ENCODE results near the gene NIPSNAP3A. TPM values are rescaled to one million over a fixed set of nuclear protein-coding genes. Genes with fewer than 3 reads are reported as not detected.

Gene NIPSNAP3A
- total RNA-seq, 1 donor from 2014 or later = 28.0 TPM

DNA sequence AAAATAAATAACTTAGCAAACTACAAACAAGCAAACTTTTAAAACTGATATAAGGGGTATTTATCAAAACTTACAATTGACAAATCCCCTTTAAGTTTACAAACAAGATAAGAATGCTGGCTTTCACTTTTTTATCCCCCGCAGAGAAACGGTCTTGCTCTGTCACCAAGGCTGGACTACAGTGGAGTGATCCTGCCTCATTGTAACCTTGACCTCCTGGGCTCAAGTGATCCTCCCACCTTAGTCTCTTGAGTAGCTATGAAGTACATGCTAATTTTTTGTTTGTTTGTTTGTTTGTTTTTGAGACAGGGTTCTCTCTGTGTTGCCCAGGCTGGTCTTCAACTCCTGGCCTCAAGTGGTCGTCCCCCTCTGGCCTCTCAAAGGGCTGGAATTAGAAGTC, 9.0 kb upstream of the NIPSNAP3A start:
- Mint-ChIP-seq H3K4me3 (ENCODE audit: unreplicated experiment) (no peak overlapping the region), H3K4me1 (ENCODE audit: low read depth, unreplicated experiment) (no peaks in the 10 kb centered on the region), H3K27ac (ENCODE audit: unreplicated experiment) (no peak overlapping the region), H3K27me3 (ENCODE audit: unreplicated experiment) (peaks cover 2% of the 10 kb centered on the region), H3K9me3 (ENCODE audit: unreplicated experiment) (no peaks in the 10 kb centered on the region), H3K36me3 (ENCODE audit: unreplicated experiment) (no peaks in the 10 kb centered on the region)
- DNase-seq = no peak
- TF ChIP-seq, protein P1, sequence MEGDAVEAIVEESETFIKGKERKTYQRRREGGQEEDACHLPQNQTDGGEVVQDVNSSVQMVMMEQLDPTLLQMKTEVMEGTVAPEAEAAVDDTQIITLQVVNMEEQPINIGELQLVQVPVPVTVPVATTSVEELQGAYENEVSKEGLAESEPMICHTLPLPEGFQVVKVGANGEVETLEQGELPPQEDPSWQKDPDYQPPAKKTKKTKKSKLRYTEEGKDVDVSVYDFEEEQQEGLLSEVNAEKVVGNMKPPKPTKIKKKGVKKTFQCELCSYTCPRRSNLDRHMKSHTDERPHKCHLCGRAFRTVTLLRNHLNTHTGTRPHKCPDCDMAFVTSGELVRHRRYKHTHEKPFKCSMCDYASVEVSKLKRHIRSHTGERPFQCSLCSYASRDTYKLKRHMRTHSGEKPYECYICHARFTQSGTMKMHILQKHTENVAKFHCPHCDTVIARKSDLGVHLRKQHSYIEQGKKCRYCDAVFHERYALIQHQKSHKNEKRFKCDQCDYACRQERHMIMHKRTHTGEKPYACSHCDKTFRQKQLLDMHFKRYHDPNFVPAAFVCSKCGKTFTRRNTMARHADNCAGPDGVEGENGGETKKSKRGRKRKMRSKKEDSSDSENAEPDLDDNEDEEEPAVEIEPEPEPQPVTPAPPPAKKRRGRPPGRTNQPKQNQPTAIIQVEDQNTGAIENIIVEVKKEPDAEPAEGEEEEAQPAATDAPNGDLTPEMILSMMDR (IDR thresholded peaks at IDR 0.05; ENCODE audit: partially characterized antibody, unreplicated experiment) = no peak

DNA sequence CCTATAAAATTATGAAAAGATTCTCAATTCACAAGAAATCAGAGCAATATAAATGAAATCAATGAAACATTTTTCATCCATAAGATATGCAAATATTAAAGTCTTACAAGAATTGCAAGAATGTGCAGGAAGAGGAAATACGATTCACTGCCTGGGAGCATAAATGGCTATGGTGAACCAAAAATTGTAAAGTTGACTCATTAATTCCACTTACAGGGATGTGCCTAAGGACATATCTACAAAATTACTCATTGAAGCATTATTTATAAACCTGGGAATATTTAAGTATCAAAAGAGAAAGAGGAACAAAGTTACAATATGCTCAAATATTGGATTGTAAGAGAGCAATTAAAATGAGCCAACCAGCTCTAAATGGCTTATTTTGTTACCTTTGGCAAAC, 6.9 kb upstream of the NIPSNAP3A start:
- Mint-ChIP-seq H3K36me3 (ENCODE audit: unreplicated experiment) (no peaks in the 10 kb centered on the region), H3K27ac (ENCODE audit: unreplicated experiment) (no peak overlapping the region), H3K4me3 (ENCODE audit: unreplicated experiment) (no peak overlapping the region), H3K4me1 (ENCODE audit: low read depth, unreplicated experiment) (no peaks in the 10 kb centered on the region), H3K9me3 (ENCODE audit: unreplicated experiment) (no peaks in the 10 kb centered on the region), H3K27me3 (ENCODE audit: unreplicated experiment) (peaks cover 2% of the 10 kb centered on the region)
- DNase-seq = no peak
- TF ChIP-seq, protein P1 (IDR thresholded peaks at IDR 0.05; ENCODE audit: partially characterized antibody, unreplicated experiment) = no peak

DNA sequence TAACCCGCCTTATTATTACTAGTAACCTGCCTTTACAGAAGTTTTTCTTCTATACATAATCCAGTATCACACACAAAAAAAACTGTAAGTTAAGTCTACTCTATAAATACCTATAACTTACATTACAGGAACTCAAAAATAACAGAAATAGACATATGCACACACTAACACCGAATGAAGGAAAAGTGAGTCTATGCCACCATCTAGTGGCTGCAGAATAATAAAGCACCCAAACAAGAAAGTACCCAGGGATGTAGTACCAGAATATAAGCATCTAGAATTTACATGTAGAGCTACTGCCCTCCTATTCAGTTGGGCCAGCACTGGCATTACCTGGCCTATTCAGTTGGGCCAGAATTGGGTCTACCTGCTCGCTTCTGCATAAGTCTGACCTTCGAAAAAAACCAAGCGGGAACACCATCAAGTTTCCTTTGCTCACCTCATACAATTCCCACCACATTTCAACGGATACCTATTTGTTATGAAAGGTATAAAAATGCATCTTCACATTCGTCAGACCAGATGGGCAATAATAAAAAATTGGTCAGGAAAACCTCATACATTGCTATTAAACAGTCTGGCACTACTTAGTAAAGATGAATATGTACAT, 4.0 kb upstream of the NIPSNAP3A start:
- TF ChIP-seq, protein P1 (IDR thresholded peaks at IDR 0.05; ENCODE audit: partially characterized antibody, unreplicated experiment) = peak; percentile 76
- Mint-ChIP-seq H3K27me3 (ENCODE audit: unreplicated experiment) (peaks cover 3% of the 10 kb centered on the region), H3K4me1 (ENCODE audit: low read depth, unreplicated experiment) (peaks cover 4% of the 10 kb centered on the region), H3K9me3 (ENCODE audit: unreplicated experiment) (peaks cover 6% of the 10 kb centered on the region), H3K27ac (ENCODE audit: unreplicated experiment) (no peak overlapping the region), H3K4me3 (ENCODE audit: unreplicated experiment) (no peak overlapping the region), H3K36me3 (ENCODE audit: unreplicated experiment) (no peaks in the 10 kb centered on the region)
- DNase-seq = no peak

DNA sequence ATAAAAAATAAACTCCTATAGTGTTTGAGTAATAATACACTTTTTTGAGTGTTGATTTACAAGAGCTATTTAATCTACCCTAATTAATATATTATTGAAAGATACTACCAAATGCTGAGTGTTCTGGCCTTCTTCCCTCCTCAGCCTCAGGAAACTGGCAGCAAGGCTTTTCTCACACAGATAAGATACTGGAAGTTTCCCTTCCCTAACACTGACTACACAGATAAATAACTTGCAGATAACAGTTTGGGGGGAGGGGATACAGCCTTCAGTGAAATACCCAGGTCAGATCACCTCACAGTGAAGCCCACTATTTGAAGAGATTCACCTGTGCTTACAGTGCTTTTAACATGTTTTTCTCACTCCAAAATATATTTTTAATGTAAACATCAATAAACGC, 1.6 kb upstream of the NIPSNAP3A start:
- Mint-ChIP-seq H3K9me3 (ENCODE audit: unreplicated experiment) (peaks cover 8% of the 10 kb centered on the region), H3K4me1 (ENCODE audit: low read depth, unreplicated experiment) (peaks cover 6% of the 10 kb centered on the region), H3K27ac (ENCODE audit: unreplicated experiment) (no peak overlapping the region), H3K27me3 (ENCODE audit: unreplicated experiment) (peaks cover 6% of the 10 kb centered on the region), H3K36me3 (ENCODE audit: unreplicated experiment) (no peaks in the 10 kb centered on the region), H3K4me3 (ENCODE audit: unreplicated experiment) (no peak overlapping the region)
- no peak for DNase-seq
- TF ChIP-seq, protein P1 (IDR thresholded peaks at IDR 0.05; ENCODE audit: partially characterized antibody, unreplicated experiment) = no peak

DNA sequence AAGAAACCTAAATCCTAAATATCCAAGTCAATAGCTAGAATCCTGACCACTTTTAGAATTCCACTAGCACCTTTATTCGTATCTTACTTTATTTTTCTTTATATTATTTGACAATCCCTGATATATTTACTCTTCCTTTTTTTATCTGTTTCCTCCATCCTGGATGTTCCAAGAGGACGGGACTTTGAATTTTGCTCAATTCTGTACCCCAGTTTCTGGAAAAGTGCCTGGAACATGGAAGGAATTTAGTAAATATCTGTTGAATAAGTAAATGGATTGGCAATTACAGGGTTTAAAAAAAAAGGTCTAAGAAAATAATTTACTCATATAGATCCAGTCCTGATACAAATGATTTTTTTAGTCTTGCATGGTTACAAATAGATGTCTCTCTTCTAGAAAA, 1.2 kb upstream of the NIPSNAP3A start:
- H3K27ac Mint-ChIP-seq (ENCODE audit: unreplicated experiment) = no peak overlapping the region
- H3K9me3 Mint-ChIP-seq (ENCODE audit: unreplicated experiment) = peaks cover 8% of the 10 kb centered on the region
- TF ChIP-seq, protein P1 (IDR thresholded peaks at IDR 0.05; ENCODE audit: partially characterized antibody, unreplicated experiment) = no peak

More for the DNA sequence above, 1.2 kb upstream of the NIPSNAP3A start:
- DNase-seq = no peak
- Mint-ChIP-seq H3K4me3 (ENCODE audit: unreplicated experiment) (no peak overlapping the region), H3K27me3 (ENCODE audit: unreplicated experiment) (peaks cover 6% of the 10 kb centered on the region), H3K36me3 (ENCODE audit: unreplicated experiment) (no peaks in the 10 kb centered on the region), H3K4me1 (ENCODE audit: low read depth, unreplicated experiment) (peaks cover 6% of the 10 kb centered on the region)

Data from glutamatergic neuron (in vitro differentiated cells).